ENCODE results near the gene SPEF1. TPM values are rescaled to one million over a fixed set of nuclear protein-coding genes. Genes with fewer than 3 reads are reported as not detected.

SPEF1 gene
- total and polyA plus RNA-seq, 2 of the 13 experiments (the other 11 are each of a cell fraction or from before 2014, with no cell fraction given) = 0.11 to 0.27 TPM

DNA sequence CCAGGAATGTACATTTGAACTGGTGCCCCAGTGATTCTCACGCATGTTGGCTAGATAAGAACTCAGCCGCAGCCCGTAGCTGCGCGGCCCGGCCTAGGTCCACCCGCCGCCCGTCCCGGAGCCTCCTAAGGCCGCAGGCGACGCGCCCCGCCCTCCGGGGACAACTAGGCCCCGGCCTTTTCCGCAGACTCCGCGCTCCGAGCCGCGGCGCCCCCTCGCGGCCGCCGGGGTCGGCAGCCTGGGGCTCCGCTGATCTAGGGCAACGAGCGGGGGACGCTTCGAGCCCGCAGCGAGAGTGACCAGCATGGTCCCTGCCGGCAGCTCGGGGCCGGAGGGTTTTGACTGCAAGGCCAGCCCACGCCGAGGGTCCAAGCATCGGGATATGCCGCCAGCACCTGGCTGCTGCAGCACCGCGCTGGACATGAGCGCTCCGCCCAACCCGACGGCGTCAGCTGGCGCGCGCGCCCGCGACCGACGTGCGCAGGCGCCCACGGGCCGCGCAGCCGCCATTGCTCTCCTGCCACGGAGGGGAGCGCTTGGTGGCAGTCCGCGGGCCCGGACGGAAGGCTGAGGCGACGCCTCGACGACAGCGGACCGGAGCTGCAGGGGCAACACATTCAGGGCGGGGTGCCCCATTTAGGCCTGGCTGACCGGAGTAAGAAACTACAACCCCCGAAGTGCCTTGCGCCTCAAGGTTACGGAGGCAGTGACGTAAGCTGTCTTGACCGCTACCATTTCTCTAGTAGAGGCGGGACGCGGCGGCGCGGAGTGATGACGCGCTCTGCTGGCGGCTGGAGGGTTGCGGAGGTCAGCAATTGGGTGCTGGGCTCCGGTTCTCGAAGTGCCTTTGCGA, 39.0 kb upstream of the SPEF1 start, which contains the start of gene AP5S1 (continued):
- TF ChIP-seq, protein P1, sequence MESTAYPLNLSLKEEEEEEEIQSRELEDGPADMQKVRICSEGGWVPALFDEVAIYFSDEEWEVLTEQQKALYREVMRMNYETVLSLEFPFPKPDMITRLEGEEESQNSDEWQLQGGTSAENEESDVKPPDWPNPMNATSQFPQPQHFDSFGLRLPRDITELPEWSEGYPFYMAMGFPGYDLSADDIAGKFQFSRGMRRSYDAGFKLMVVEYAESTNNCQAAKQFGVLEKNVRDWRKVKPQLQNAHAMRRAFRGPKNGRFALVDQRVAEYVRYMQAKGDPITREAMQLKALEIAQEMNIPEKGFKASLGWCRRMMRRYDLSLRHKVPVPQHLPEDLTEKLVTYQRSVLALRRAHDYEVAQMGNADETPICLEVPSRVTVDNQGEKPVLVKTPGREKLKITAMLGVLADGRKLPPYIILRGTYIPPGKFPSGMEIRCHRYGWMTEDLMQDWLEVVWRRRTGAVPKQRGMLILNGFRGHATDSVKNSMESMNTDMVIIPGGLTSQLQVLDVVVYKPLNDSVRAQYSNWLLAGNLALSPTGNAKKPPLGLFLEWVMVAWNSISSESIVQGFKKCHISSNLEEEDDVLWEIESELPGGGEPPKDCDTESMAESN (CRISPR knock-in tag; conservative IDR thresholded peaks at IDR 0.05) = peak; percentile 97
- TF ChIP-seq IKZF4 (CRISPR knock-in tag; IDR thresholded peaks at IDR 0.05; ENCODE audit: borderline replicate concordance, low read depth, not compliant biosample characterization) (peak; percentile 96), RFX1 (IDR thresholded peaks at IDR 0.05) (no peak; the same call in 1 of the 2 replicates), HNRNPL (IDR thresholded peaks at IDR 0.05; ENCODE audit: low read depth, low read length) (0 out of 2 replicates have a peak, but pooled peaks have one; percentile 52), YY1 (IDR thresholded peaks at IDR 0.05; ENCODE audit: insufficient read depth, insufficient replicate concordance, low read depth, low read length) (peak; percentile 99), SIN3B (IDR thresholded peaks at IDR 0.05; ENCODE audit: low read length) (peak; percentile 85), WIZ (CRISPR knock-in tag; IDR thresholded peaks at IDR 0.05) (peak; percentile 66; the same call in 1 of the 2 replicates), ZNF20 (CRISPR knock-in tag; IDR thresholded peaks at IDR 0.05) (peak; percentile 94; the same call in 1 of the 2 replicates), NFIC (IDR thresholded peaks at IDR 0.05; ENCODE audit: low read length) (no peak)
- TF ChIP-seq, protein P2, sequence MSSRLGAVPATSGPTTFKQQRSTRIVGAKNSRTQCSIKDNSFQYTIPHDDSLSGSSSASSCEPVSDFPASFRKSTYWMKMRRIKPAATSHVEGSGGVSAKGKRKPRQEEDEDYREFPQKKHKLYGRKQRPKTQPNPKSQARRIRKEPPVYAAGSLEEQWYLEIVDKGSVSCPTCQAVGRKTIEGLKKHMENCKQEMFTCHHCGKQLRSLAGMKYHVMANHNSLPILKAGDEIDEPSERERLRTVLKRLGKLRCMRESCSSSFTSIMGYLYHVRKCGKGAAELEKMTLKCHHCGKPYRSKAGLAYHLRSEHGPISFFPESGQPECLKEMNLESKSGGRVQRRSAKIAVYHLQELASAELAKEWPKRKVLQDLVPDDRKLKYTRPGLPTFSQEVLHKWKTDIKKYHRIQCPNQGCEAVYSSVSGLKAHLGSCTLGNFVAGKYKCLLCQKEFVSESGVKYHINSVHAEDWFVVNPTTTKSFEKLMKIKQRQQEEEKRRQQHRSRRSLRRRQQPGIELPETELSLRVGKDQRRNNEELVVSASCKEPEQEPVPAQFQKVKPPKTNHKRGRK (CRISPR knock-in tag; IDR thresholded peaks at IDR 0.05) = 0 out of 2 replicates have a peak, but pooled peaks have one; percentile 31
- TF ChIP-seq, protein P3, sequence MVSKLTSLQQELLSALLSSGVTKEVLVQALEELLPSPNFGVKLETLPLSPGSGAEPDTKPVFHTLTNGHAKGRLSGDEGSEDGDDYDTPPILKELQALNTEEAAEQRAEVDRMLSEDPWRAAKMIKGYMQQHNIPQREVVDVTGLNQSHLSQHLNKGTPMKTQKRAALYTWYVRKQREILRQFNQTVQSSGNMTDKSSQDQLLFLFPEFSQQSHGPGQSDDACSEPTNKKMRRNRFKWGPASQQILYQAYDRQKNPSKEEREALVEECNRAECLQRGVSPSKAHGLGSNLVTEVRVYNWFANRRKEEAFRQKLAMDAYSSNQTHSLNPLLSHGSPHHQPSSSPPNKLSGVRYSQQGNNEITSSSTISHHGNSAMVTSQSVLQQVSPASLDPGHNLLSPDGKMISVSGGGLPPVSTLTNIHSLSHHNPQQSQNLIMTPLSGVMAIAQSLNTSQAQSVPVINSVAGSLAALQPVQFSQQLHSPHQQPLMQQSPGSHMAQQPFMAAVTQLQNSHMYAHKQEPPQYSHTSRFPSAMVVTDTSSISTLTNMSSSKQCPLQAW (CRISPR knock-in tag; IDR thresholded peaks at IDR 0.05) = peak; percentile 99
- TF ChIP-seq, protein P4, sequence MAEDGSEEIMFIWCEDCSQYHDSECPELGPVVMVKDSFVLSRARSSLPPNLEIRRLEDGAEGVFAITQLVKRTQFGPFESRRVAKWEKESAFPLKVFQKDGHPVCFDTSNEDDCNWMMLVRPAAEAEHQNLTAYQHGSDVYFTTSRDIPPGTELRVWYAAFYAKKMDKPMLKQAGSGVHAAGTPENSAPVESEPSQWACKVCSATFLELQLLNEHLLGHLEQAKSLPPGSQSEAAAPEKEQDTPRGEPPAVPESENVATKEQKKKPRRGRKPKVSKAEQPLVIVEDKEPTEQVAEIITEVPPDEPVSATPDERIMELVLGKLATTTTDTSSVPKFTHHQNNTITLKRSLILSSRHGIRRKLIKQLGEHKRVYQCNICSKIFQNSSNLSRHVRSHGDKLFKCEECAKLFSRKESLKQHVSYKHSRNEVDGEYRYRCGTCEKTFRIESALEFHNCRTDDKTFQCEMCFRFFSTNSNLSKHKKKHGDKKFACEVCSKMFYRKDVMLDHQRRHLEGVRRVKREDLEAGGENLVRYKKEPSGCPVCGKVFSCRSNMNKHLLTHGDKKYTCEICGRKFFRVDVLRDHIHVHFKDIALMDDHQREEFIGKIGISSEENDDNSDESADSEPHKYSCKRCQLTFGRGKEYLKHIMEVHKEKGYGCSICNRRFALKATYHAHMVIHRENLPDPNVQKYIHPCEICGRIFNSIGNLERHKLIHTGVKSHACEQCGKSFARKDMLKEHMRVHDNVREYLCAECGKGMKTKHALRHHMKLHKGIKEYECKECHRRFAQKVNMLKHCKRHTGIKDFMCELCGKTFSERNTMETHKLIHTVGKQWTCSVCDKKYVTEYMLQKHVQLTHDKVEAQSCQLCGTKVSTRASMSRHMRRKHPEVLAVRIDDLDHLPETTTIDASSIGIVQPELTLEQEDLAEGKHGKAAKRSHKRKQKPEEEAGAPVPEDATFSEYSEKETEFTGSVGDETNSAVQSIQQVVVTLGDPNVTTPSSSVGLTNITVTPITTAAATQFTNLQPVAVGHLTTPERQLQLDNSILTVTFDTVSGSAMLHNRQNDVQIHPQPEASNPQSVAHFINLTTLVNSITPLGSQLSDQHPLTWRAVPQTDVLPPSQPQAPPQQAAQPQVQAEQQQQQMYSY (CRISPR knock-in tag; IDR thresholded peaks at IDR 0.05) = peak; percentile 76
- TF ChIP-seq, protein P5, sequence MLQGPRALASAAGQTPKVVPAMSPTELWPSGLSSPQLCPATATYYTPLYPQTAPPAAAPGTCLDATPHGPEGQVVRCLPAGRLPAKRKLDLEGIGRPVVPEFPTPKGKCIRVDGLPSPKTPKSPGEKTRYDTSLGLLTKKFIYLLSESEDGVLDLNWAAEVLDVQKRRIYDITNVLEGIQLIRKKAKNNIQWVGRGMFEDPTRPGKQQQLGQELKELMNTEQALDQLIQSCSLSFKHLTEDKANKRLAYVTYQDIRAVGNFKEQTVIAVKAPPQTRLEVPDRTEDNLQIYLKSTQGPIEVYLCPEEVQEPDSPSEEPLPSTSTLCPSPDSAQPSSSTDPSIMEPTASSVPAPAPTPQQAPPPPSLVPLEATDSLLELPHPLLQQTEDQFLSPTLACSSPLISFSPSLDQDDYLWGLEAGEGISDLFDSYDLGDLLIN (CRISPR knock-in tag; IDR thresholded peaks at IDR 0.05; ENCODE audit: borderline replicate concordance) = peak; percentile 89; the same call in 1 of the 2 replicates
- TF ChIP-seq, protein P6, sequence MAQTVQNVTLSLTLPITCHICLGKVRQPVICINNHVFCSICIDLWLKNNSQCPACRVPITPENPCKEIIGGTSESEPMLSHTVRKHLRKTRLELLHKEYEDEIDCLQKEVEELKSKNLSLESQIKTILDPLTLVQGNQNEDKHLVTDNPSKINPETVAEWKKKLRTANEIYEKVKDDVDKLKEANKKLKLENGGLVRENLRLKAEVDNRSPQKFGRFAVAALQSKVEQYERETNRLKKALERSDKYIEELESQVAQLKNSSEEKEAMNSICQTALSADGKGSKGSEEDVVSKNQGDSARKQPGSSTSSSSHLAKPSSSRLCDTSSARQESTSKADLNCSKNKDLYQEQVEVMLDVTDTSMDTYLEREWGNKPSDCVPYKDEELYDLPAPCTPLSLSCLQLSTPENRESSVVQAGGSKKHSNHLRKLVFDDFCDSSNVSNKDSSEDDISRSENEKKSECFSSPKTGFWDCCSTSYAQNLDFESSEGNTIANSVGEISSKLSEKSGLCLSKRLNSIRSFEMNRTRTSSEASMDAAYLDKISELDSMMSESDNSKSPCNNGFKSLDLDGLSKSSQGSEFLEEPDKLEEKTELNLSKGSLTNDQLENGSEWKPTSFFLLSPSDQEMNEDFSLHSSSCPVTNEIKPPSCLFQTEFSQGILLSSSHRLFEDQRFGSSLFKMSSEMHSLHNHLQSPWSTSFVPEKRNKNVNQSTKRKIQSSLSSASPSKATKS (CRISPR knock-in tag; IDR thresholded peaks at IDR 0.05) = no peak; the same call in 1 of the 2 replicates
